ENCODE data around the gene GSTM2. TPM values are rescaled to one million over a fixed set of nuclear protein-coding genes. Genes with fewer than 3 reads are reported as not detected.

Gene GSTM2
- total RNA-seq, 2 experiments from 2014 or later = 106 to 107 TPM

GRCh38 chr1:109634771-109635750, 32.8 kb upstream of the GSTM2 start:
- DNase-seq = peak in 6 of 14 experiments; percentile 22 to 58 (median 46)
- peaks cover 17% of the 10 kb centered on the region for H3K36me3 ChIP-seq (ENCODE audit: insufficient read depth, low read length)
- ChIA-PET CTCF (interaction anchor here (1.5 to 1.6 kb wide), 2 partner anchors 15 to 89 kb away, joined by 3 to 4 read pairs; no protein-coding TSS in a partner anchor), POLR2A (interaction anchor here (1.0 to 1.9 kb wide), 3 partner anchors 53 to 89 kb away, joined by 4 to 6 read pairs (median 4); partner anchors contain the start of genes GNAI3 and GSTM1)
- Mint-ChIP-seq H3K27ac (no peak overlapping the region), H3K9me3 (no peaks in the 10 kb centered on the region), H3K36me3 (ENCODE audit: low read depth) (peaks cover 19% of the 10 kb centered on the region), H3K4me3 (no peak overlapping the region), H3K27me3 (no peaks in the 10 kb centered on the region), H3K4me1 (ENCODE audit: low read depth) (peaks cover 15% of the 10 kb centered on the region)
- peaks cover 11% of the 10 kb centered on the region for H3K4me1 ChIP-seq (ENCODE audit: insufficient read depth, low read length)
- no peak overlapping the region for H3K4me3 ChIP-seq (ENCODE audit: low read length)
- TF ChIP-seq CTCF (IDR thresholded peaks at IDR 0.05) = no peak
- ATAC-seq (ENCODE audit: poor library complexity) = peak; percentile 84
- intact Hi-C loops (cut with DNase I, micrococcal nuclease) = loop anchor here in 1 of 2 experiments (5.0 kb wide), 1 partner anchor 43 kb away; no protein-coding TSS in a partner anchor
- no peaks in the 10 kb centered on the region for H3K9me3 ChIP-seq (ENCODE audit: control insufficient read depth in 1 of 2, insufficient read depth in 1 of 2, low read length in 2 of 2)
- no peaks in the 10 kb centered on the region for H3K27me3 ChIP-seq (ENCODE audit: control insufficient read depth in 1 of 2, insufficient read depth in 2 of 2, low read length in 2 of 2)
- H3K27ac ChIP-seq (ENCODE audit: low read depth in 1 of 2, low read length in 2 of 2) = no peak overlapping the region

- Mint-ChIP-seq H3K9me3 (no peaks in the 10 kb centered on the region), H3K27me3 (no peaks in the 10 kb centered on the region), H3K36me3 (ENCODE audit: low read depth) (peaks cover 17% of the 10 kb centered on the region), H3K27ac (no peak overlapping the region), H3K4me1 (ENCODE audit: low read depth) (peaks cover 19% of the 10 kb centered on the region), H3K4me3 (no peak overlapping the region)
- ChIA-PET POLR2A (interaction anchor here (0.8 to 1.9 kb wide), 2 partner anchors 52 to 348 kb away, joined by 3 to 6 read pairs; partner anchors contain the start of genes AHCYL1 and GSTM1), CTCF (interaction anchor here (1.6 kb wide), 1 partner anchor 90 kb away, joined by 4 read pairs; no protein-coding TSS in a partner anchor)
- TF ChIP-seq CTCF (IDR thresholded peaks at IDR 0.05) = no peak
- DNase-seq (peak in 1 of 14 experiments; percentile 3), ATAC-seq (ENCODE audit: poor library complexity) (no peak)
- peaks cover 17% of the 10 kb centered on the region for H3K4me1 ChIP-seq (ENCODE audit: insufficient read depth, low read length)
- peaks cover 13% of the 10 kb centered on the region for H3K36me3 ChIP-seq (ENCODE audit: insufficient read depth, low read length)
- no peak overlapping the region for H3K27ac ChIP-seq (ENCODE audit: low read depth in 1 of 2, low read length in 2 of 2)
- H3K4me3 ChIP-seq (ENCODE audit: low read length) = no peak overlapping the region
- intact Hi-C loops (cut with DNase I, micrococcal nuclease) = no loop called here
- no peaks in the 10 kb centered on the region for H3K9me3 ChIP-seq (ENCODE audit: control insufficient read depth in 1 of 2, insufficient read depth in 1 of 2, low read length in 2 of 2)
- no peaks in the 10 kb centered on the region for H3K27me3 ChIP-seq (ENCODE audit: control insufficient read depth in 1 of 2, insufficient read depth in 2 of 2, low read length in 2 of 2)
Measured at GRCh38 chr1:109635862-109636200, 32.0 kb upstream of the GSTM2 start.

- H3K9me3 ChIP-seq (ENCODE audit: control insufficient read depth in 1 of 2, insufficient read depth in 1 of 2, low read length in 2 of 2) = no peaks in the 10 kb centered on the region
- intact Hi-C loops (cut with DNase I, micrococcal nuclease) = no loop called here
- Mint-ChIP-seq H3K9me3 (no peaks in the 10 kb centered on the region), H3K4me1 (ENCODE audit: low read depth) (peaks cover 19% of the 10 kb centered on the region), H3K27me3 (no peaks in the 10 kb centered on the region), H3K27ac (no peak overlapping the region), H3K4me3 (no peak overlapping the region), H3K36me3 (ENCODE audit: low read depth) (peaks cover 11% of the 10 kb centered on the region)
- CTCF ChIA-PET = interaction anchor here (1.2 to 1.6 kb wide), 2 partner anchors 90 kb away, joined by 3 to 4 read pairs; no protein-coding TSS in a partner anchor
- no peak for ATAC-seq (ENCODE audit: poor library complexity)
- H3K27me3 ChIP-seq (ENCODE audit: control insufficient read depth in 1 of 2, insufficient read depth in 2 of 2, low read length in 2 of 2) = no peaks in the 10 kb centered on the region
- H3K4me1 ChIP-seq (ENCODE audit: insufficient read depth, low read length) = peaks cover 17% of the 10 kb centered on the region
- no peak for TF ChIP-seq CTCF (IDR thresholded peaks at IDR 0.05)
- H3K27ac ChIP-seq (ENCODE audit: low read depth in 1 of 2, low read length in 2 of 2) = no peak overlapping the region
- POLR2A ChIA-PET = interaction anchor here (0.8 to 1.9 kb wide), 3 partner anchors 51 to 348 kb away, joined by 3 to 6 read pairs (median 4); partner anchors contain the start of genes AHCYL1, GNAI3 and GSTM1
- H3K4me3 ChIP-seq (ENCODE audit: low read length) = no peak overlapping the region
- DNase-seq = peak in 1 of 14 experiments; percentile 9
- H3K36me3 ChIP-seq (ENCODE audit: insufficient read depth, low read length) = peaks cover 7% of the 10 kb centered on the region
Measured at GRCh38 chr1:109636201-109636952, 31.5 kb upstream of the GSTM2 start.

All from CD4-positive, alpha-beta T cell (primary cell).